OCI-LY7 (cell line): ENCODE measurements around the gene MCOLN3. TPM values are rescaled to one million over a fixed set of nuclear protein-coding genes. Genes with fewer than 3 reads are reported as not detected.

Experiments used
- BruUV-seq: library from RNA; stranded (reverse); fragments of 400-500 nt; replicated peaks from 2 replicates; lab custom pipeline; 2021; lab: Mats Ljungman, UMichigan
- CTCF ChIA-PET: fragments of 300-600 bp; sonication (Branson Sonifier 250); formaldehyde crosslinking; loops from one replicate; lab custom pipeline; 2022; ENCODE audit warnings: antibody characterized with exemption; ENCODE audit not compliant: unreplicated experiment; lab: Charles Lee
- POLR2A ChIA-PET: fragments of 300-600 bp; sonication (Branson Sonifier 250); formaldehyde crosslinking; loops from one replicate; lab custom pipeline; 2022; ENCODE audit warnings: antibody characterized with exemption; lab: Charles Lee
- DNase-seq: peaks from one replicate; pipeline ENCODE4 v3.0.0-alpha.2; 2015; ENCODE audit warnings: low spot score
- H2AFZ ChIP-seq: fragments of 200-600 bp; sonication (generic), shearing (Covaris generic); 2 replicates; pipeline ENCODE4 v1.6.1; 2014; ENCODE audit warnings: mild to moderate bottlenecking, antibody characterized with exemption, low read length, moderate library complexity
- H3K27ac ChIP-seq: fragments of 200-600 bp; sonication (generic); 2 replicates; pipeline ENCODE4 v1.5.1; 2014; ENCODE audit warnings: mixed run types, low read depth, mild to moderate bottlenecking, moderate library complexity, low read length, inconsistent platforms; ENCODE audit not compliant: poor library complexity, severe bottlenecking
- H3K36me3 ChIP-seq: fragments of 200-600 bp; sonication (generic); 2 replicates; pipeline ENCODE4 v1.6.1; 2014; ENCODE audit warnings: mild to moderate bottlenecking, antibody characterized with exemption, low read length, moderate library complexity, mixed read lengths; ENCODE audit not compliant: insufficient read depth
- H3K4me1 ChIP-seq: fragments of 200-600 bp; sonication (generic); 2 replicates; pipeline ENCODE4 v1.5.1; 2014; ENCODE audit warnings: mild to moderate bottlenecking, low read length; ENCODE audit not compliant: insufficient read depth, poor library complexity, severe bottlenecking
- H3K4me2 ChIP-seq: fragments of 200-600 bp; sonication (generic); 2 replicates; pipeline ENCODE4 v1.6.1; 2014; ENCODE audit warnings: mild to moderate bottlenecking, low read length
- H3K4me3 ChIP-seq: fragments of 200-600 bp; sonication (generic); 2 replicates; pipeline ENCODE4 v1.5.1; 2014; ENCODE audit warnings: mild to moderate bottlenecking, low read depth, low read length; ENCODE audit not compliant: poor library complexity, severe bottlenecking
- H3K79me2 ChIP-seq: fragments of 200-600 bp; sonication (generic); 2 replicates; pipeline ENCODE4 v1.6.1; 2016; ENCODE audit warnings: low read depth, mild to moderate bottlenecking, low read length, moderate library complexity, mixed read lengths; ENCODE audit not compliant: insufficient read depth
- H3K9me2 ChIP-seq: fragments of 200-600 bp; sonication (generic); 2 replicates; pipeline ENCODE4 v1.6.1; 2016; ENCODE audit warnings: mild to moderate bottlenecking, low read length, mixed read lengths; ENCODE audit not compliant: insufficient read depth
- H3K9me3 ChIP-seq: fragments of 200-600 bp; sonication (generic); 2 replicates; pipeline ENCODE4 v1.6.1; 2014; ENCODE audit warnings: mild to moderate bottlenecking, mixed run types, low read length, mixed read lengths
- H4K20me1 ChIP-seq: fragments of 200-600 bp; sonication (generic); 2 replicates; pipeline ENCODE4 v1.6.1; 2014; ENCODE audit warnings: mild to moderate bottlenecking, antibody characterized with exemption, low read length, moderate library complexity, mixed read lengths; ENCODE audit not compliant: insufficient read depth
- CTCF ChIP-seq: fragments of 200-600 bp; sonication (generic); conservative IDR thresholded peaks from 2 replicates; pipeline ENCODE4 v1.5.1; 2014; ENCODE audit warnings: mild to moderate bottlenecking, antibody characterized with exemption, low read length, moderate library complexity, mixed read lengths
- EZH2phosphoT487 ChIP-seq: fragments of 200-600 bp; sonication (generic); IDR thresholded peaks from 2 replicates; pipeline ENCODE4 v1.6.1; 2018; ENCODE audit warnings: low read depth, borderline replicate concordance, mild to moderate bottlenecking, mixed run types, antibody characterized with exemption, low read length, moderate library complexity, mixed read lengths
- intact Hi-C: fragments of 100-400 bp; cut with micrococcal nuclease; formaldehyde crosslinking; loops from one replicate; pipeline ENCODE4 v1.10.0; 2022; ENCODE audit not compliant: unreplicated experiment
- total RNA-seq, 2 experiments: library from RNA; depleted of rRNA in 1 of 2; stranded (reverse); fragments of >200 nt in 1 of 2; shearing (Covaris generic) in 1 of 2; gene quantifications; 2 replicates each; pipeline ENCODE4 v1.2.3, GENCODE V29; 2014 to 2022

MCOLN3 gene
- total RNA-seq, 2 experiments from 2014 or later: not detected

GRCh38 chr1:84968865-84969264 lies 79.4 kb downstream of the MCOLN3 start:
- Histone ChIP-seq H3K9me2 (no peaks in the 10 kb centered on the region), H3K27ac (no peak overlapping the region), H3K36me3 (peaks cover 68% of the 10 kb centered on the region), H4K20me1 (peaks cover 5% of the 10 kb centered on the region; the same call in 1 of the 2 replicates), H3K4me1 (peaks cover 26% of the 10 kb centered on the region), H2AFZ (no peak overlapping the region), H3K4me3 (no peak overlapping the region), H3K79me2 (peaks cover 42% of the 10 kb centered on the region; the same call in 1 of the 2 replicates), H3K9me3 (no peaks in the 10 kb centered on the region), H3K4me2 (no peak overlapping the region)
- TF ChIP-seq EZH2phosphoT487: no peak
- no peak for TF ChIP-seq CTCF
- BruUV-seq: no TSS peak
- intact Hi-C loops: no loop called here
- CTCF ChIA-PET: no interaction called here
- POLR2A ChIA-PET: interaction anchor here (1.8 kb wide), 2 partner anchors 9 to 10 kb away, joined by 4 read pairs; no protein-coding TSS in a partner anchor
- no peak for DNase-seq

DNA sequence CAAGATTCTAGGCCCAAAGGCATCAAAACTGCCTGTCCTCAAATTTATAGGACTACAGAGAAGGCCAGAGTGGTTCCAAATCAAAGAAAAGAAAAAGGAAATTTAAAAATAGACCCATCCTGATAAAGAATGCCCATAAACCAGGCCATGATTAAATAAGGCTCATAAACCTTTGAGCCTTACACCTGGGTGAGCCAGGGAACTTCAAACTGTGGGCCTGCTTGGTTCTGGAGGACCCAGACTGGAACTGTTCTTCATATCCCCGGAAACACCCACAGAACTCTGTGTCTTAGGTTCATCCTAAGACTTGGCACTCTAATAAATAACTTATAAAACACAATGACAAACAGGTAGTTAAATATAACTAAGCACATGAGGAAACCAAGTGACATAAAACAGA lies 80.2 kb downstream of the MCOLN3 start:
- H3K9me3 ChIP-seq: no peaks in the 10 kb centered on the region
- no peak overlapping the region for H3K27ac ChIP-seq
- BruUV-seq: no TSS peak
- H3K4me2 ChIP-seq: no peak overlapping the region
- peaks cover 35% of the 10 kb centered on the region; the same call in 1 of the 2 replicates for H3K79me2 ChIP-seq
- DNase-seq: no peak
- H3K9me2 ChIP-seq: no peaks in the 10 kb centered on the region
- no peak overlapping the region for H3K4me3 ChIP-seq
- peaks cover 18% of the 10 kb centered on the region for H3K4me1 ChIP-seq
- intact Hi-C loops: no loop called here
- H4K20me1 ChIP-seq: peaks cover 1% of the 10 kb centered on the region; the same call in 1 of the 2 replicates
- H3K36me3 ChIP-seq: peaks cover 73% of the 10 kb centered on the region
- ChIA-PET CTCF (no interaction called here), POLR2A (interaction anchor here (1.8 kb wide), 2 partner anchors 8 to 9 kb away, joined by 4 read pairs; no protein-coding TSS in a partner anchor)
- TF ChIP-seq EZH2phosphoT487 (no peak), CTCF (no peak)
- H2AFZ ChIP-seq: no peak overlapping the region

Other genes starting within 250 kb of the MCOLN3 start
- gene LPAR3, start 155.3 kb downstream of the MCOLN3 start, total RNA-seq (2014; rRNA removed; shearing (Covaris generic)): not detected in 2 replicates
- not detected in 2 replicates for gene LPAR3, start 155.3 kb downstream of the MCOLN3 start, total RNA-seq (2022)
- gene MCOLN2, start 51.4 kb downstream of the MCOLN3 start, total RNA-seq (2014; rRNA removed; shearing (Covaris generic)): 188 and 262 TPM in 2 replicates
- gene MCOLN2, start 51.4 kb downstream of the MCOLN3 start, total RNA-seq (2022): 103 and 104 TPM in 2 replicates
- not detected in 2 replicates for gene SYDE2, start 152.5 kb upstream of the MCOLN3 start, total RNA-seq (2014; rRNA removed; shearing (Covaris generic))
- gene SYDE2, start 152.5 kb upstream of the MCOLN3 start, total RNA-seq (2022): not detected in 2 replicates
- 35.6 and 55.3 TPM in 2 replicates for gene C1orf52, start 211.2 kb upstream of the MCOLN3 start, total RNA-seq (2014; rRNA removed; shearing (Covaris generic))
- 33.0 and 37.4 TPM in 2 replicates for gene C1orf52, start 211.2 kb upstream of the MCOLN3 start, total RNA-seq (2022)
- gene BCL10, start 228.1 kb upstream of the MCOLN3 start, total RNA-seq (2014; rRNA removed; shearing (Covaris generic)): 10.6 and 17.4 TPM in 2 replicates
- gene BCL10, start 228.1 kb upstream of the MCOLN3 start, total RNA-seq (2022): 29.0 and 32.5 TPM in 2 replicates